ENCODE data around the gene PLCB3. TPM values are rescaled to one million over a fixed set of nuclear protein-coding genes. Genes with fewer than 3 reads are reported as not detected.
A peak's percentile ranks its signal among the peaks of the same experiment; 100 is the strongest.

Gene PLCB3
- total RNA-seq, 6 donors from 2014 or later, result 19.5 to 55.5 (median 30.3) TPM

DNA sequence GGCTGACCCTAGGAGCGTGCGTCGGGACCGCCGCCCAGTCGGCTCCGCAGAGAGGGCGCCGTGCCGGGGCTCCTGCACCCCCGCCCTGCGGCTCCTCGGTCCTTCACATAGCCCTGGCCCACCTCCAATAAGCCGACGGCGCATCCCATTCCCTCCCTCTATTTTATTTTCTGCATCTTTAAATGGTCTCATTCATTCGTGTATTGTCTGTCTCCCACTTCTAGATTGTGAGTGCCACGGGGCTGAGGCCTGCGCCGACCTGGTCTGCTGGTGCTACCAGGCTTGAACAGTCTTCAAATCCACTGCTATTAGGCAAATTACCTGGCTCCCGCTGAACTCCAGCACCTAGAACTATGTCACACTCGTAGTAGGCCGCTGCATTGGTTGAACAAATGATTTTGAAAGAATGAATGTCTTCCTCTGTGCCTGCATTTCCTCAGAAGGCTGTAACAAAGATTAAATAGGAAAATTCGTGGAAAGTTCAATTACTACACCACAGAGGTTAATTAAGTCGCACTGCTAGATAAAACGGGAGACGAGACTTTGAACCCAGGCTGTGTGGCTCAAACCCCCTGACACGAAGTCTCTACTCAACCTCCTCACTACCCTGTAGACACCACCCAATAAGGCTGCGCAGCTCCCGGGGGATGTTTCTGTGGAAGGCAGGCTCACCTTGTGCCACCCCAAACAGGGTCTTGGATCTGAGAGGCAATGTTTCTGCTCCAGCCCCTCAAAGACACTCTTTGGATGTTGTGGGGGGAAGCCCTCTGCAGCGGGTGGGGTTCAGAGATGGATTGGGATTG lies 3.4 kb upstream of the PLCB3 start:
- Histone ChIP-seq H3K4me3 (peak overlapping the region; percentile 69 to 79 (median 72)), H3K4me1 (peaks cover 40 to 58% (median 48%) of the 10 kb centered on the region in 4 donors), H3K27ac (peak overlapping the region; percentile 80 to 91 (median 84)), H3K9me3 (no peaks in the 10 kb centered on the region), H3K36me3 (peaks cover 0 to 13% (median 10%) of the 10 kb centered on the region in 4 donors), H3K27me3 (no peaks in the 10 kb centered on the region)
- TF ChIP-seq POLR2A (IDR thresholded peaks at IDR 0.05) (no peak), EP300 (IDR thresholded peaks at IDR 0.05) (no peak), POLR2AphosphoS5 (IDR thresholded peaks at IDR 0.05) (no peak)
- TF ChIP-seq, protein P1, sequence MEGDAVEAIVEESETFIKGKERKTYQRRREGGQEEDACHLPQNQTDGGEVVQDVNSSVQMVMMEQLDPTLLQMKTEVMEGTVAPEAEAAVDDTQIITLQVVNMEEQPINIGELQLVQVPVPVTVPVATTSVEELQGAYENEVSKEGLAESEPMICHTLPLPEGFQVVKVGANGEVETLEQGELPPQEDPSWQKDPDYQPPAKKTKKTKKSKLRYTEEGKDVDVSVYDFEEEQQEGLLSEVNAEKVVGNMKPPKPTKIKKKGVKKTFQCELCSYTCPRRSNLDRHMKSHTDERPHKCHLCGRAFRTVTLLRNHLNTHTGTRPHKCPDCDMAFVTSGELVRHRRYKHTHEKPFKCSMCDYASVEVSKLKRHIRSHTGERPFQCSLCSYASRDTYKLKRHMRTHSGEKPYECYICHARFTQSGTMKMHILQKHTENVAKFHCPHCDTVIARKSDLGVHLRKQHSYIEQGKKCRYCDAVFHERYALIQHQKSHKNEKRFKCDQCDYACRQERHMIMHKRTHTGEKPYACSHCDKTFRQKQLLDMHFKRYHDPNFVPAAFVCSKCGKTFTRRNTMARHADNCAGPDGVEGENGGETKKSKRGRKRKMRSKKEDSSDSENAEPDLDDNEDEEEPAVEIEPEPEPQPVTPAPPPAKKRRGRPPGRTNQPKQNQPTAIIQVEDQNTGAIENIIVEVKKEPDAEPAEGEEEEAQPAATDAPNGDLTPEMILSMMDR (IDR thresholded peaks at IDR 0.05), result no peak
- WGBS, 2 donors, result 36 to 46% methylated on average over 30 to 31 of the region's 31 CpGs
- no peak for DNase-seq
- ATAC-seq (ENCODE audit: low FRiP score in 2 of 2), result peak in 1 of 2 donors; percentile 1

DNA sequence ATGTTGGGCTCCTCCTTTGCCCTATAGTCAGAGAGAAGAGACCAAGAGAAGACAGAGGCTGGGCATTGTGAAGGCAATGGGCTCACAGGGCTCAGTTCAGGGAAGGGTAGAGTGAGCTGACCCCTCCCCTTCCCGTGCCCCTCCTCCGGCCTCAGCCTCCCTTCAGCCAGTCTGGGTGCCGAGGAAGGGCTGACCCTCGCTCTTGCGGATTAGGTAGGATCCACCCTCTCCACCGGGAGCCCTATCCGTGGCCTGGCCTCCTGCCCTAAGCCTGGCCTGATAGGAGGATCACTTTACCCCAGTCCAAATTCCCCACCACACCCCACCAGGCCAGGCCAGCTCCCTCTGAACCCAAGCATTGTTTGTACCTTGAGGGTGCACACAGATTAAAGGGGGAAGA lies 2.8 kb upstream of the PLCB3 start:
- no peak overlapping the region for H3K4me3 ChIP-seq
- peaks cover 0 to 8% (median 7%) of the 10 kb centered on the region in 4 donors for H3K36me3 ChIP-seq
- 58 to 87% methylated on average over 3 to 7 of the region's 7 CpGs for WGBS, 2 donors
- H3K9me3 ChIP-seq, result no peaks in the 10 kb centered on the region
- H3K27me3 ChIP-seq, result no peaks in the 10 kb centered on the region
- ATAC-seq (ENCODE audit: low FRiP score in 2 of 2) (no peak), DNase-seq (no peak)
- peaks cover 41 to 61% (median 47%) of the 10 kb centered on the region in 4 donors for H3K4me1 ChIP-seq
- no peak overlapping the region for H3K27ac ChIP-seq
- TF ChIP-seq EP300 (IDR thresholded peaks at IDR 0.05) (no peak), POLR2AphosphoS5 (IDR thresholded peaks at IDR 0.05) (no peak), POLR2A (IDR thresholded peaks at IDR 0.05) (no peak)
- TF ChIP-seq, protein P1 (IDR thresholded peaks at IDR 0.05), result no peak

DNA sequence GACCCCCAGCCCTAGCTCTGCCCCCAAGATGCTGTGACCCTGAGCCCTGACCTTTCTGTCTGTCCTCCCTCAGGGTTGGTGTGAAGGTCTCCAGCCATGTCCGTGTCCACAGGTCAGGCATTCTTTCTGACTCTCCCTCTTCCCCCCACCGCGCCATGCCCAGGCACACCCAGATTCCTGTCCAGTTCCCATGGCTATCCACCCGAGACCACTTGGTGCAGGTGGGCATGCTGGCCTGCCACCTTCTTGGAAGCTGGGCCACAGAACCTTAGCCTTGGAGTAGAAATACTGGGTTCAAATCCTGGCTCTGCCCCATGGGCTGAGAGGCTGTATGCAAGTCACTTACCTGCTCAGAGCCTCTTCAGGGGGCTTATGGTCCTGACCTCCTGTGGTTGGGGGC lies 2.3 kb upstream of the PLCB3 start:
- H3K27ac ChIP-seq, result no peak overlapping the region
- H3K36me3 ChIP-seq, result peaks cover 0 to 4% (median 2%) of the 10 kb centered on the region in 4 donors
- H3K9me3 ChIP-seq, result no peaks in the 10 kb centered on the region
- peaks cover 41 to 63% (median 49%) of the 10 kb centered on the region in 4 donors for H3K4me1 ChIP-seq
- DNase-seq, result no peak
- TF ChIP-seq, protein P1 (IDR thresholded peaks at IDR 0.05), result no peak
- no peak for TF ChIP-seq EP300 (IDR thresholded peaks at IDR 0.05)
- no peak for TF ChIP-seq POLR2A (IDR thresholded peaks at IDR 0.05)
- no peak for TF ChIP-seq POLR2AphosphoS5 (IDR thresholded peaks at IDR 0.05)
- no peak for ATAC-seq (ENCODE audit: low FRiP score in 2 of 2)
- 96 to 97% methylated on average over 3 to 4 of the region's 4 CpGs for WGBS, 2 donors
- no peak overlapping the region for H3K4me3 ChIP-seq
- H3K27me3 ChIP-seq, result no peaks in the 10 kb centered on the region

DNA sequence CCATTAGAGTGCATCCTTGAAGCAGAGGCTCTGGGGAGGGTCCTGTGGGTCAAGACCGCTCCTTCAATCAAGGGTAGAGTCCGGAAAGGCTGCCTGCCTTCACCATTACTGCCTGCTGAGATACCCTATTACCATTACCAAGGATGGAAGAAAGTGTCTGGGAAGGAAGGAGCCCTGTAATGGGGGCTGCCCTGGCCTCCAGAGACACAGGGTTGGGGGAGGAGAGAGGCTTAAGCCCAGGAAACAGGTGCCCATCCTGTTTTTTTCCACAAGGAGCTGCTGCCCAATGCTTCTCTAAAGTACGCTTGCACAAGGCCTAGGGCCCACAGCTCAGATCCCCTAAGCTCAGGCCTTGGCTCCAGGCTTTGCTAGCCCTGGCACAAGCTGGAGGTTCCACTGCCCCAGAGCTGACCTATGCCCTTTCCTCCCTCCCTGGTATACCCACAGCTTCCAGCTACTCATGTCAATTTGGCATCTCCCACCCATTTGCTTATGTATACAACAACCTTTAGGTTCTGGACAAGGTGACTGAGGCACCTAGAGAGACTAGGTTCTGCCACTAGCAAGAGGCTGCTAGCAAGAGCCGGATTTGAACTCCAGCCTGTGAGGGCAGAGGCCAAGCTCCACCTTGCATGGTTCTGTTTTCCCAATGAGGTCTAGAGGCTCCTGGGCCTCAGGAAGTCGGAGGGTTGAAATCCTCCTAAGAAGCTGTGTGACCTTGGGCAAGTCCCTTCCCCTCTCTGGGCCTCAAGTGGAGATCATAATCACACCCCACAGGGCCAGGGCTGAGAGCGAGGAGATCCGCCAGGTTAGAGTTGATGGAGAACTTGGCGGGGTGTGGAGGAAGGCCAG lies 1.5 kb upstream of the PLCB3 start:
- Histone ChIP-seq H3K27me3 (no peaks in the 10 kb centered on the region), H3K9me3 (no peaks in the 10 kb centered on the region), H3K36me3 (peaks cover 0 to 8% (median 7%) of the 10 kb centered on the region in 4 donors), H3K4me3 (no peak overlapping the region), H3K27ac (no peak overlapping the region), H3K4me1 (peaks cover 40 to 63% (median 49%) of the 10 kb centered on the region in 4 donors)
- TF ChIP-seq, protein P1 (IDR thresholded peaks at IDR 0.05), result no peak
- TF ChIP-seq EP300 (IDR thresholded peaks at IDR 0.05) (no peak), POLR2A (IDR thresholded peaks at IDR 0.05) (no peak), POLR2AphosphoS5 (IDR thresholded peaks at IDR 0.05) (no peak)
- ATAC-seq (ENCODE audit: low FRiP score in 2 of 2), result no peak
- no peak for DNase-seq
- WGBS, 2 donors, result 91 to 97% methylated on average over 8 of the region's 8 CpGs

All from upper lobe of left lung (tissue), 6 donors.